EH (cell line): ENCODE results near the gene CINP.
"Not testable (repeated sequence)": the region's sequence is repeated elsewhere in the genome, so short reads cannot be mapped to it uniquely, and the experiment has no call there.

Experiments
- DNase-seq: peaks from one replicate; pipeline ENCODE4 v3.0.0-alpha.2; 2015; ENCODE audit warnings: low read depth

The CINP gene

GRCh38 chr14:102353126-102353619, 9.5 kb downstream of the CINP start:
- no peak for DNase-seq

GRCh38 chr14:102352213-102352612, 10.5 kb downstream of the CINP start:
- no peak for DNase-seq

GRCh38 chr14:102351593-102351992, 11.1 kb downstream of the CINP start:
- DNase-seq: peak; percentile 16

GRCh38 chr14:102351023-102351422, 11.7 kb downstream of the CINP start:
- no peak for DNase-seq

- no peak for DNase-seq
These were observed 14.3 kb downstream of the CINP start for GRCh38 chr14:102348376-102348775.

GRCh38 chr14:102346645-102347044, 16.0 kb downstream of the CINP start:
- DNase-seq: no peak

GRCh38 chr14:102345232-102345631, 17.5 kb downstream of the CINP start:
- no peak for DNase-seq

- DNase-seq: no peak
These were observed 18.2 kb downstream of the CINP start for GRCh38 chr14:102344485-102344884.

- no peak for DNase-seq
These were observed 18.6 kb downstream of the CINP start for GRCh38 chr14:102344084-102344483.

- no peak for DNase-seq
These were observed 20.5 kb downstream of the CINP start for GRCh38 chr14:102342238-102342637.

GRCh38 chr14:102341566-102341965, 21.1 kb downstream of the CINP start:
- no peak for DNase-seq

- DNase-seq: no peak
These were observed 24.0 kb downstream of the CINP start for GRCh38 chr14:102338724-102339123.

GRCh38 chr14:102335163-102335562, 27.5 kb downstream of the CINP start:
- no peak for DNase-seq

GRCh38 chr14:102333795-102334705, 28.6 kb downstream of the CINP start:
- no peak for DNase-seq

- DNase-seq: no peak
These were observed 29.3 kb downstream of the CINP start for GRCh38 chr14:102333390-102333789.

GRCh38 chr14:102330806-102331205, 31.9 kb downstream of the CINP start:
- DNase-seq: no peak

- DNase-seq: not testable (repeated sequence)
These were observed 33.3 kb downstream of the CINP start for GRCh38 chr14:102329381-102329780.

- no peak for DNase-seq
These were observed 36.1 kb downstream of the CINP start for GRCh38 chr14:102326583-102326982.

GRCh38 chr14:102325791-102326345, 36.8 kb downstream of the CINP start:
- no peak for DNase-seq

GRCh38 chr14:102323102-102323501, 39.6 kb downstream of the CINP start:
- peak; percentile 82 for DNase-seq

GRCh38 chr14:102321456-102322422, 41.0 kb downstream of the CINP start:
- DNase-seq: no peak
